Chondrocyte (in vitro differentiated cells): Measurements from ENCODE around the gene HADHA. TPM values are rescaled to one million over a fixed set of nuclear protein-coding genes. Genes with fewer than 3 reads are reported as not detected.

Source experiments
- DNase-seq: peaks from one replicate; pipeline ENCODE4 v3.0.0; 2021; ENCODE audit warnings: mixed read lengths, low spot score
- H3K27ac Mint-ChIP-seq: one replicate; pipeline ENCODE4 v1.8.0; 2021; ENCODE audit warnings: mild to moderate bottlenecking, moderate library complexity, mixed read lengths; ENCODE audit not compliant: unreplicated experiment
- H3K27me3 Mint-ChIP-seq: 2 replicates; pipeline ENCODE4 v1.8.0; 2021; ENCODE audit warnings: low read depth, mixed read lengths
- H3K36me3 Mint-ChIP-seq: 2 replicates; pipeline ENCODE4 v1.8.0; 2021; ENCODE audit warnings: low read depth, mixed read lengths
- H3K4me1 Mint-ChIP-seq: 2 replicates; pipeline ENCODE4 v1.8.0; 2021; ENCODE audit warnings: low read depth, mild to moderate bottlenecking, mixed read lengths
- H3K4me3 Mint-ChIP-seq: one replicate; pipeline ENCODE4 v1.8.0; 2021; ENCODE audit warnings: mild to moderate bottlenecking, moderate library complexity, mixed read lengths; ENCODE audit not compliant: unreplicated experiment
- H3K9me3 Mint-ChIP-seq: 2 replicates; pipeline ENCODE4 v1.8.0; 2021; ENCODE audit warnings: low read depth, mixed read lengths
- total RNA-seq: library from RNA; stranded (reverse); gene quantifications from 3 replicates; pipeline ENCODE4 v1.2.1, GENCODE V29; 2021
- TF ChIP-seq, protein P1 (sequence below): fragments of 200-600 bp; sonication (generic); IDR thresholded peaks from 2 replicates; pipeline ENCODE4 v1.5.0; 2021; ENCODE audit warnings: antibody characterized with exemption, mild to moderate bottlenecking, moderate library complexity

The HADHA gene
- total RNA-seq, 1 donor from 2014 or later, result 98.0 TPM

DNA sequence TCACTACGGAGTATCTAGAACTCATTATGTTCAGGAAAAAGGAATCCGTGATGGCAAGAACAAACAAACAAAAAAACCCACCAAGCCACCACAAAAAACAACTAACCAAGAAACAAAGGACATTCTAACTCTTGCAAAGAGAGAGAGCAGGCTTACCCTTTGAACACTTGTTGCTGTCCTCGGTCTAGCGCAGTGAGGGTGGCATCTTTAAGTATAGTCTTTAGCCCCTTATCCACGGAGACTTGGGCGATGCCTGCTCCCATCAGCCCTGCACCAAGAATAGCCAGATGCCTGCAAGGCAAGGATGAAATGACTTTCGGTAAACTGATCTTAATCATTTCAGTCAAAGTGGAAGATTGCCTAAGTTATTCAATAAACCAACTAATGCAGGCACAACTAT lies 40.5 kb downstream of the HADHA start:
- no peak overlapping the region for H3K27ac Mint-ChIP-seq
- TF ChIP-seq, protein P1, sequence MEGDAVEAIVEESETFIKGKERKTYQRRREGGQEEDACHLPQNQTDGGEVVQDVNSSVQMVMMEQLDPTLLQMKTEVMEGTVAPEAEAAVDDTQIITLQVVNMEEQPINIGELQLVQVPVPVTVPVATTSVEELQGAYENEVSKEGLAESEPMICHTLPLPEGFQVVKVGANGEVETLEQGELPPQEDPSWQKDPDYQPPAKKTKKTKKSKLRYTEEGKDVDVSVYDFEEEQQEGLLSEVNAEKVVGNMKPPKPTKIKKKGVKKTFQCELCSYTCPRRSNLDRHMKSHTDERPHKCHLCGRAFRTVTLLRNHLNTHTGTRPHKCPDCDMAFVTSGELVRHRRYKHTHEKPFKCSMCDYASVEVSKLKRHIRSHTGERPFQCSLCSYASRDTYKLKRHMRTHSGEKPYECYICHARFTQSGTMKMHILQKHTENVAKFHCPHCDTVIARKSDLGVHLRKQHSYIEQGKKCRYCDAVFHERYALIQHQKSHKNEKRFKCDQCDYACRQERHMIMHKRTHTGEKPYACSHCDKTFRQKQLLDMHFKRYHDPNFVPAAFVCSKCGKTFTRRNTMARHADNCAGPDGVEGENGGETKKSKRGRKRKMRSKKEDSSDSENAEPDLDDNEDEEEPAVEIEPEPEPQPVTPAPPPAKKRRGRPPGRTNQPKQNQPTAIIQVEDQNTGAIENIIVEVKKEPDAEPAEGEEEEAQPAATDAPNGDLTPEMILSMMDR, result no peak
- DNase-seq, result no peak
- no peaks in the 10 kb centered on the region for H3K9me3 Mint-ChIP-seq
- no peaks in the 10 kb centered on the region for H3K4me1 Mint-ChIP-seq
- peaks cover 36% of the 10 kb centered on the region for H3K36me3 Mint-ChIP-seq
- no peak overlapping the region for H3K4me3 Mint-ChIP-seq
- H3K27me3 Mint-ChIP-seq, result no peaks in the 10 kb centered on the region

DNA sequence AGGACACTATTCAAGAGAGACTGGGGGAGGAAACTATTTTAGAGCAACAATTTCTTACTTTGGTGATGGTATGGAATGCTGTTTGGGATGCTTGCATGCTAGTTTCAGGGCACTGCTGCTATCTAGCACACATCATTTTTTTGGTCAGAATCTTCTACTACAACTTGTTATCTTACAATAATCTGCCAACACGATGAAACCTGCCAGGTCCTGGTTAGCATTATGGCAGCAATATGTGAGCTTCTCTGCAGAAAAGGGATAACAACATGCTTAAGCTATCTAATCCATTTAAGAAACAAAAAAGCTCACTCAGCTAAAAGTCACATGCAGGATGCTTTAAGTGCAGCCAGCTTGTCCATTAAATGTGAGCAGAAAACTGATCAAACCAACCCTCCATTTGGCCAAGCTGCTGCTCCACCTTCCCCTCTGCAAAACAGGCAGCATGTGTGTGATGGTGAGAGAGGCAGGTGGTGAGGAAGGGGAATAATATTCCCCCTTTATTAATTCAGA lies 41.4 kb downstream of the HADHA start:
- Mint-ChIP-seq H3K4me1 (no peaks in the 10 kb centered on the region), H3K27me3 (no peaks in the 10 kb centered on the region), H3K36me3 (peaks cover 36% of the 10 kb centered on the region), H3K9me3 (no peaks in the 10 kb centered on the region), H3K27ac (no peak overlapping the region), H3K4me3 (no peak overlapping the region)
- no peak for DNase-seq
- TF ChIP-seq, protein P1, result no peak

DNA sequence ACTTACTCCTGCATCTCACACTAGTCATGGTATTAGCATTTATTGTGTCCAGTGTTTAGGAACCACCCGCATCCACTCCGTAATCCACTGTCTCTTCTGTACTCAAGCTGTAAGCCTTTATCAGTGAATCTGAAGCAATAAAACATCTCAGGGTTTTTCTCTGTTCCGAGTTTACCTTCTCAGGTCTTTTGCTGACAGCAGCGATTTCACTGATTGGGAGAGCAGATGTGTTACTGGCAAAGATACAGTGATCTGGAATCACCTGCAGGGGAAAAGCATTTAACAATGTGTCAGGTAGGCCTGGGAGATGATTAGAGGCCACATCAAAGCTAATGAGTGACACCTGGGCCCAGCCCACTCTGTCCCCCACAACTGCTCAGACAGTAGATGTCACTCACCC lies 46.9 kb downstream of the HADHA start:
- H3K9me3 Mint-ChIP-seq, result no peaks in the 10 kb centered on the region
- no peak overlapping the region for H3K4me3 Mint-ChIP-seq

DNA sequence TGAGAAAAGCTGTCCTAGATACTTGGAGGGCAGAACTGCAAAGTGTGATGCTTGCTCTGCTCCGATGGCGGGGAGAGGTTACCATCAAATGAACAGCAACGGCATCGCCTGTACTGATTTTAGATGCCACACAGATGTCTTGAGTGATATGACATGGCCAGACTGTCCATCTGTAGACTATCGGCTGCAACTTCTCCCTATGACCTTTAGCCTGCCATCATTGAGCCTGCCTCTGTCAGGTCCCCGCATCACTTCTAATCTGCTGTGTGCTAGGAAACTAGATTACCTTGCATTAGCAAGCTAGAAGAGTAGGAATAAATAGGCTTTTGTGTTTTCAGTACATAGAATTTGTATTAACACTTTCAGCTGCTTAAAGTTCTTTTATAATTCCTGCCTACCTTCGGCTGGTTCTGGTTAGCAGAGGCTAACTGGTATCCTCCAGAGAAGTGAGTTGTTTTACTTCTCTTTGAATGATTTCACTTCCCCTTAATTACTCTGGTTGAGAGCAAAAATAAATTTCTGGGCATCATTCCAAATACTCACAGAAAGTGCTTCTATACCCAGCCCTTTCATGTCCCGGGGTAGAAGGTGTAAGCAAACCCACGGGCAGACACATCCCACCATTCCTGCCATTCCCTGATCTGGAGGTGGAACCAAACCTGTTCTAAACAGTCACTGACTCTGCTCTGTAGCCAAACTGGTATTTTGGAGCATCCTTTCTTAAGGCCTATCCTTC lies 47.6 kb downstream of the HADHA start:
- H3K9me3 Mint-ChIP-seq, result no peaks in the 10 kb centered on the region
- no peaks in the 10 kb centered on the region for H3K27me3 Mint-ChIP-seq
- no peak overlapping the region for H3K4me3 Mint-ChIP-seq
- TF ChIP-seq, protein P1, result no peak
- no peaks in the 10 kb centered on the region for H3K4me1 Mint-ChIP-seq
- no peak for DNase-seq
- H3K27ac Mint-ChIP-seq, result no peak overlapping the region
- peaks cover 55% of the 10 kb centered on the region for H3K36me3 Mint-ChIP-seq

More for the DNA sequence above, 46.9 kb downstream of the HADHA start:
- no peaks in the 10 kb centered on the region for H3K27me3 Mint-ChIP-seq
- peaks cover 57% of the 10 kb centered on the region for H3K36me3 Mint-ChIP-seq
- no peak overlapping the region for H3K27ac Mint-ChIP-seq
- TF ChIP-seq, protein P1, result no peak
- no peaks in the 10 kb centered on the region for H3K4me1 Mint-ChIP-seq
- DNase-seq, result no peak

DNA sequence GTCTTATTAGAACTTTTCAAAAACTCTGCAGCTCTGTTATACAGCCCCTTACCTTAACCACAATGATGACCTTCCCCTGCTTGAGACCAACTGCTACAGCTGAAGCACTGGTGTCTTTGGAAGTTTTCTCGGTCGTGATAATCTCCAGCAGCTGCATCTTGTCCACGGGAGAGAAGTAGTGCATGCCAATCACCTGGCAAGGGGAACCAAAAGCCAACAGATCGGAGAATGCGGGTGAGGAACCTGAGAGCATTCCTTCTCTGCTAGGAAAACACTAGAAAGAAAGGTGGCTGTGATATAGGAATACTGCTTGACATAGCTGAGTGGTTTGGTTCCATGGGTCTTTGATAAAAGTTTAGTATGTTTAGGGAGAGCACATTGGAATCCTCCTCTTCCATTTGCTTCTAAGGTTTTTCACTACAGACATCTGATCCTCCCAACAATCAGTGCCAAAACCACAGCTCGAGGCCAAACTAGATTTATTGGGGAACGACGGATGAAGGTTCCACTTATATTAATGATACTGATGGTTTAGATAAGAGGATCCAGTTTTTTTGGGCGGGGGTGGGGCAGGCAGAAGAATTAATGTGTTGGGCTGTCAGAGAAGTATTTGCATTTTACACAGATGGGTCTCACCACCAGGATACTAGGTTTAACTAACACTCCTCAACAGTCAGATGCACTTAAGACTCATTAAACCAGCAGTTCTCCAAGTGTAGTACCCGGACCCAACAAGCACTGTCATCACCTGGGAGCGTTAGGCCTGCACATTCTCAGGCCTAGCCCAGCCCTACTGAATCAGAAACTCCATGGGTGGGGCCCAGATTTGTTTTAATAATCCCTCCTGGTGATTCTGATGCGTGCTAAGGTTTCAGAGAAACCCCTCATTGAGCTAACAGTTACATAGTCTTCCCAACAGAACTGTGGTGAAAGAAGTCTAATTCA lies 49.1 kb downstream of the HADHA start:
- no peak for DNase-seq
- H3K36me3 Mint-ChIP-seq, result peaks cover 51% of the 10 kb centered on the region

More for the DNA sequence above, 49.1 kb downstream of the HADHA start:
- Mint-ChIP-seq H3K4me3 (no peak overlapping the region), H3K27ac (no peak overlapping the region), H3K27me3 (no peaks in the 10 kb centered on the region), H3K9me3 (no peaks in the 10 kb centered on the region), H3K4me1 (no peaks in the 10 kb centered on the region)
- TF ChIP-seq, protein P1, result no peak
